DMS79 (cell line): Measurements from ENCODE around the gene DNAJB6.

Experiments used
- DNase-seq: peaks from one replicate; lab custom pipeline; 2025; lab: John Stamatoyannopoulos, UW

DNAJB6 gene

GRCh38 chr7:157396316-157397035, 59.7 kb downstream of the DNAJB6 start:
- DNase-seq, result no peak

DNA sequence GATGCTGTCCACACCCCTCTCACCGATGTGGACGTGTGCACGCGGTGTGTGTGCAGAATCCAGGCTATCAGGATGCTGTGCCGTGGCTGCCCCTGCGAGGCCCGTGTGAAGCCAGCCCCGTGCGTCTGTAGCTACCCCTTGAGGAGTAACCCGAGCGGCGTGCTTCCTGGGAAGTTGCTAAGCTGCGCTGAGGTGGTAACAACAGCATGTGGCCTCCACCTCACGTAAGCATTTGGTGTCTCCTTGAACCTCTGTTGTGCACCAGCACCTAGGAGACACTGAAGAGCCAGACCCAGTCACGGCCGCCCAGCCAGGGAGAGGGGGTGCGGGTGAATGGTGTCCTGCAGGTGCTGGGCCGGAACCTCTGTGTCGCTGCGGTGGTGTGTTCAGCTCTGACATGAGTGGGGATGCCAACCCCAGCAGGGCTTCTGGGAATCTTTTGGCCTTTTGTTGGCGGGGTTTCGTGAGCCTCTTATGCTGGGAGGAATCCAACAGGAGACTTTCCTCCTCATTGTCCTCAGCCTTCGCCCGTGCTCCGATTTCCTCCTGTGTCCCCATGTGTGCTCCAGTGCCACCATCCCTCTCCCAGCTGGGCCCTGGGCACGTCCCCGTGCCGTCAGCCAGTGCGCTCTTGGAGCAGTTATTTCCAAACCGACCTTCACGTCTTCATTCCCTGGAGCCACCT, 60.4 kb downstream of the DNAJB6 start:
- DNase-seq, result no peak

DNA sequence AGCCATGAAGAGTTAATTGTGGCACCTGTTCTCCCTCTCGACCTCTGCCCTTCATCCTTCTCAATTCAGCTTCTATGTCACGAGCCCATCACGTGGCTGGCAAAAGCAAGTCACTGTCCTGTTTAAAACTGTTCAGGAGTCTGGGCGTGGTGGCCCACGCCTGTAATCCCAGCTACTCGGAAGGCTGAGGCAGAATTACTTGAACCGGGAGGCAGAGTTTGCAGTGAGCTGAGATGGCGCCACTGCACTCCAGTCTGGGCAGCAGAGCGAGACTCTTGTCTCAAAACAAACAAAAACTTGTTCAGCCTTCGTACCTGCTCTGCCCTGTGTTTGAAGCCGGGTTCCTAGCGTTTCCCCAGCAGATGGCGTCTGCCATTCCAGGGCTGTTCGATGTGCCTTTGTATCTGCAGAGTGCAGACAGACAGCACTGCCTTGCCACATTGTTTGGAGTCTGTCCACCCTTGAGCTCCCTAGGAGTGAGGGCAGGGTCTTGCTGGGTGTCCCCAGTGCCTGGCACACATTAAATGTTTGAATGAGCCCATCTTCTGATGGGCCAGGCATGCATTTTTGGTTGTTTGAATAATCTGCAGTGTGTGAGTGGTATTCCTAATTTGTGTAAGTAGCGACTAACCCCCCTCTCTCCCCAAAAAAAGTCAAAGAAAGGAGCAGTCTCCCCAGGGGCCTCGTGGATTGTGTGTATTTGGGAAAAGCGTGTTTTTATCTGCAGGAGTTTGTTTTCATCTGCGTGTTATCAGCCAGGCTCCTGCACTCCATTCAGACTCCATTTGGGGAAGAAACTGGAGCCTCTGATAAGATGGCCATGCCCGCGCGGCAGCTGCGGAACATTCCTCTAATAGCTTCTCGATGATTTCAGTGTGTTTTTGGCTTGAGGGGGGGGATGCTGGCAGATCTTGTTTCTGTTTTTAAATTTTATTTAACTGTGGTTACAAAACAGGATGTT, 61.2 kb downstream of the DNAJB6 start:
- peak; percentile 64 for DNase-seq

- no peak for DNase-seq
Observed at GRCh38 chr7:157399086-157399687, 62.4 kb downstream of the DNAJB6 start.

- no peak for DNase-seq
Observed at GRCh38 chr7:157400171-157400860, 63.5 kb downstream of the DNAJB6 start.

- no peak for DNase-seq
Observed at GRCh38 chr7:157401567-157402387, 65.0 kb downstream of the DNAJB6 start.

- no peak for DNase-seq
Observed at GRCh38 chr7:157402388-157402703, 65.5 kb downstream of the DNAJB6 start.

DNA sequence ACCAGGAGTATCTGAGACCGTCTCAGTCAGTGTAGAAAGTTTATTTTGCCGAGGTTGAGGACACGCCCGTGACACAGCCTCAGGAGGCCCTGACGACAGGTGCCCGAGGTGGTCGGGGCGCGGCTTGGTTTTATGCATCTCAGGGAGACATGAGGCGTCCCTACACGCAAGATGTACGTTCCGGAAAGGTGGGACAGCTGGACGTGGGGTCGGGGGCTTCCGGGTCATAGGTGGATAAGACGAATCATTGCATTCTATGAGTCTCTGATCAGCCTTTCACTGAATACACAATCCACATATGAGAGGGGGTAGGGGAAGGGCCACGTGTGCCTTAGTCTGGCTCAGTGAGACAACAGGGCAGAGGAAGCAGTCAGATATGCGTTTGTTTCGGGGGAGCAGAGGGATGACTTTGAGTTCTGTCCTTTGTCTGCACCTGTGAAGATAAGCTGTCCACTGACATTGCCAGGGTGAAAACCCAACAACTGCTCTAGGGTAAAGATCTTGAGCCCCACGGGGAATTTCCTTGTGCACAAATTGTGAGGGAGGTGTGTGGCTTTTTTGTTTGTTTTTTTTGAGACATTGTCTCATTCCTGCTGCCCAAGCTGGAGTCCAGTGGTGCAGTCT, 66.2 kb downstream of the DNAJB6 start:
- DNase-seq, result no peak

DNA sequence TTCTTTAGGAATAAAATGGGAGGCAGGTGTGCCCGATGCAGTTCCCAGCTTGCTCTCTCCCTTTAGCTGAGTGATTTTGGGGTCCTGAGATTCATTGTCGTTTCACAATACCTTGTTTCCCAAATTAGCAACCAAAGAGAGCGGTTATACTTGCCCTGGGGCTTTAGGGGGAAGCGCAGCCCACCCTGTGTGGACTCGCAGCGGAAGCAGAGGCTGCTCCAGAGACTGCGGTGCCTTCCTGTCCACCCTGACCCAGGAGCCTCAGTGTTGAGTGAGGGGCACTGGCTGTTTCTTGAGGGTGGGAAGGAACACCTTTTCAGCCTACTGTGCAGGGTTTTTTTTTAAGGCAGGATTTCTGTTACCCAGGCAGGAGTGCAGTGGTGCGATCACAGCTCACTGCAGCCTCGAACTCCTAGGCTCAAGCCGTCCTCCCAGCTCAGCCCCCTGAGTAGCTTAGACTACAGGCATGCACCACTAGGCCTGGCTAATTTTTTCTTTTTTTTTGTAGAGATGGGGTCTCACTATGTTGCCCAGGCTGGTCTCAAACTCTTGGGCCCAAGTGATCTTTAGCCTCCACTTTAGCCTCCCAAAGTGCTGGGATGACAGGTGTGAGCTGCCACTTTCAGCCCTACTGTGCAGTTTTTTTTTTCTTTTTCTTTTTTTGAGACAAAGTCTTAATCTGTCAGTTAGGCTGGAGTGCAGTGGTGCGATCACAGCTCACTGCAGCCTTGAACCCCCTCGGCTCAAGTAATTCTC, 67.0 kb downstream of the DNAJB6 start:
- no peak for DNase-seq

GRCh38 chr7:157404845-157405481, 68.2 kb downstream of the DNAJB6 start:
- no peak for DNase-seq

- DNase-seq, result no peak
Observed at GRCh38 chr7:157405501-157405900, 68.7 kb downstream of the DNAJB6 start.

GRCh38 chr7:157405914-157406810, 69.4 kb downstream of the DNAJB6 start:
- DNase-seq, result no peak

DNA sequence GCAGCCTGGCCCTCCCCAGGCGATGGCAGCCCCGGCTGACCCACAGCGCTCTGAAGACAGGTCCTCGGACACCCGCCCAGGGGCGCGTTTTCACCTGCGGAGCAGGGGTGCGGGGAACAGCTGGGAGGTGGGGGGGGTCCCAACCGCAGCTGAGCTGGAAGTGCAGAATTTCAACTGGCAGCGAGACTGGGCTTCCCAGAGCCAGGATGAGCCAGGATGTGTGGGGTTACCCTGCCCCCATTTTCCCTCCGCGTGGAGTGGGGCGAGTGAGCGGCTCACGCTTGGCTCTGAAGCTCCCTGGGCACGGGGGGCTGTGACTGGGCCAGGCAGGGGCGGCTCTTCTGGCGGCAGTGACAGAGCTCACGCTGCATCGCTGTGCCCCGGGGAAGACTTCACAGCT, 70.2 kb downstream of the DNAJB6 start:
- DNase-seq, result no peak

GRCh38 chr7:157407512-157408257, 70.9 kb downstream of the DNAJB6 start:
- DNase-seq, result no peak

DNA sequence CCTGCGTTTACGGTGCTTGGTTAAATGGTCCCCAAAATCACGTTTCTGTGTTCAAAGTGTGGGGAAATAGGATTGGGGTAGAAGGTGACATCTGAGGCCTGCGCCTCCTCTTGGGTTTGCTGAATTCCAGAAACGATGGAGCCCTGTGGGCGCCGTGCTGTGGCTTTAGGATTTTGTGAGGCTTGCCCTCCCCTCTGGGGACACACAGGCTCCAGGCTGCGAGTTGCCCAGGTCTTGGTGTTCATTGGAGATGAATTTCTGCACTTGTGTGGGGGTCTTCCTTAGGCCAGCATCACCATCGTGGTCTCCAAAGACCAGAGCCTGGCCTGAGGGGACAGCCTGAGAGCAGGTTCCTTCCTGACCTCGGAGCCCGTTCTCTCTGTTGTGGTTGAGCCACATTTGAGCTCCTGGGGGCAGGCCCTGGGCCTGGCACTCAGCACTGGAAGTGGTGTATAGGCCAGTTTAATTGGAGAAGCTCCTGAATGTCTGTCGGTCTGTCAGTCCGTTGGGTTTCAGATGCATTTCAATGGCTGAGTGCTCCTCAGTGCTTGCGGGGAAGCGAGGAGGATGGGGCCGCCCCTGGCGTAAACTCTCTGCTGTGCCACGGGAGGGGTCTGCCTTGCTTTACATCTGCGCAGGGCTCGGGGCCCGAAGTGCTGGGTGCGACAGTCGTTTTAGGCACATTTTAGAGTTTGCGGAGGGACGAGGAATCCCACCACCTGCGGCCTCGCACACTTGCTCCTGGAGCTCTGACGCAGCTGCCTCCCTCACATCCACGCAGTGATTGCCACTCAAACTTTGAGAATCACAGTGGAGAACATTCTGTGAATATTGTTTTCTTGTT, 71.7 kb downstream of the DNAJB6 start:
- no peak for DNase-seq

- DNase-seq, result no peak
Observed at GRCh38 chr7:157409149-157409752, 72.4 kb downstream of the DNAJB6 start.
